Measurements from ENCODE around the gene SPAG17. TPM values are rescaled to one million over a fixed set of nuclear protein-coding genes. Genes with fewer than 3 reads are reported as not detected.

Gene SPAG17
- total and polyA plus RNA-seq, 4 donors: 11.7 to 35.5 (median 15.0) TPM

DNA sequence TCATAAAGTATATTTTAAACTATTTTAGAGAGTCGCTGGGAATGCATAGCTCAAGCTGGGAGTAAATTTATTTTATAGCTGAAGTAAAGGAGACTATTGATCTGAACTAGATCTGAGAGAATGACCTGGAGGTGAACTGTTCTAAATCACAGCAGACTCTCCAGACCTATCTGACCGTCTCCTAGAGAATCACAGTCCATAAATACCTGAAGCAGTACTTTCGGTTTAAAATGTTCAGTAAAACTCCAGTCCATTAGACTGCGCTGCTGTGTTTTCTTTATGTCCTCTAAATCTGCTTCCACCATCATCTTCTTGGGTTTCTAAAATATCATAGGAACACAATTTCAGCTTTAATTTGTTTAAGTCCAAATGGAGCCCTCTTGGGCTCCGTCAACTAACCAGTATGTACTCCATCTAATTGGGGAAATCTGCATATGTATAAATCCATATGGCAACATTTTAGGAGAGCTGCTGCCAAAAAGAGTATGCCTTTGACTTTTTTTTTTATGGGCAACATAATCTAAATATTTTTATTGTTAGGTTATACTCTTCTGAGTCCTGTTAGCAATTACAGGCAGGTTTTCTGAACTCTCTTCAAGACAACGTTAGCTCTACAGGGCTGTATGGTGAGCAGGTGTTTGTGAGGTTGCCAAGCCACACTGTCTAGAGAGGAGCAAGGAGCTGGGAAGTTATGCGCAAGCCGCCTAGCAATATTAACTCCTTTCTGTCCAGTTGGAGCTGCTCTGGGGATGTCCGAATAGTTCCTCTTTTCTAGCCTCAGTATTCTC, 111.2 kb downstream of the SPAG17 start:
- no peaks in the 10 kb centered on the region for H3K4me1 ChIP-seq (ENCODE audit: control insufficient read depth, insufficient read depth, low read length)
- peak overlapping the region; percentile 27 for H3K27ac ChIP-seq (ENCODE audit: low read depth, low read length)
- 37% methylated on average over 6 of the region's 9 CpGs for WGBS (ENCODE audit: insufficient coverage)
- peak in 2 of 6 donors; percentile 67 to 82 for DNase-seq (ENCODE audit: low read depth in 4 of 6, low spot score in 6 of 6)
- no peaks in the 10 kb centered on the region for H3K9me3 ChIP-seq (ENCODE audit: control insufficient read depth, insufficient read depth, low read length)
- H3K27me3 ChIP-seq (ENCODE audit: control insufficient read depth, insufficient read depth, low read length): no peaks in the 10 kb centered on the region
- H3K4me3 ChIP-seq (ENCODE audit: low read depth, low read length): no peak overlapping the region
- H3K36me3 ChIP-seq (ENCODE audit: control insufficient read depth, insufficient read depth, low read length): no peaks in the 10 kb centered on the region

DNA sequence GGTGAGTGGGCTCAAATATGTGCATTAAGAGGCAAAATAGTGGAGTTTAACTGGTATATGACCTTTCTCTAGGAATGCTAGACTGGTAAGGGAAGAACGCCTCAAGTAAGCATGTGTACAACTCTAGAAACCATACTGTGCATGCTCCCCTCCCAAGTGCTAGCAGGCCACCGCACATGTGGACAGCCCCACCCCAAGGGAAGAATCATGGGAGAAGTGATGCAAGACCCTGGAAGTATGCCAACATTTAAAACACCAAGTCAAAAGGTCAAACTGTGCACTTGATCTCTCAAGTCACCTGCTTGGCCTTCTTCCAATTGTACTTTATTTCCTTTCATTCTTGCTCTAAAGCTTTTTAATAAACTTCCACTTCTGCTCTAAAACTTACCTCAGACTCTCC, 135.0 kb downstream of the SPAG17 start:
- no peaks in the 10 kb centered on the region for H3K36me3 ChIP-seq (ENCODE audit: control insufficient read depth, insufficient read depth, low read length)
- no peaks in the 10 kb centered on the region for H3K27me3 ChIP-seq (ENCODE audit: control insufficient read depth, insufficient read depth, low read length)
- H3K4me3 ChIP-seq (ENCODE audit: low read depth, low read length): no peak overlapping the region
- H3K27ac ChIP-seq (ENCODE audit: low read depth, low read length): no peak overlapping the region
- H3K4me1 ChIP-seq (ENCODE audit: control insufficient read depth, insufficient read depth, low read length): no peaks in the 10 kb centered on the region
- DNase-seq (ENCODE audit: low read depth in 4 of 6, low spot score in 6 of 6): no peak
- no peaks in the 10 kb centered on the region for H3K9me3 ChIP-seq (ENCODE audit: control insufficient read depth, insufficient read depth, low read length)
- WGBS (ENCODE audit: insufficient coverage): 100% methylated on average over 1 of the region's 2 CpGs

DNA sequence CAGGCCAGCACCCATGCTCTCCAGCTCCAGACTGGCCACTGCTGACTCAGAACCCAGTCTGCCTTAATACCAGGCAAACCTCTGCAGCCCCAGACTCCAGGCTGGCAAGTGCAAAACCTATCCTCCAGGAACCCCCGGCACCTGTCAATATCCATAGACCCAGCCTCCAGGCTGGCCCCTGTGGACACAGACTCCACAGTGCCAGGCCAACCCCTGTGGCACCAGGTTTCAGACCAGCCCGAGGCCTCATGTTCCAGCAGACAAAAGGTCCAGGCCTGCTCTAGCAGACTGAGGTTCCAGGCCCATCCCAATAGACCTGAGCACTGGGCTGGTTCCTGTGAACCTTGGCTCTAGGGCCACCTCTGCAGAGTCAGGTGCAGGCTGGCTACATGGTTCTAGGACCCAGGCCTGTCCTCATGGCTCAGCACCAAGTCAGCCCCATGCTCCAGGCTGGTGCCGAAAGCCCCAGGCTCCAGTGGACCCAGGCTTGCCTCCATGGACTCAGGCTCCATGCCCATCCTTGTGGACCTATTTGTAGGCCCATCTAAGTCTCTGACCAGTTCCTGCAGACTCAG, 137.3 kb downstream of the SPAG17 start:
- Histone ChIP-seq H3K36me3 (ENCODE audit: control insufficient read depth, insufficient read depth, low read length) (no peaks in the 10 kb centered on the region), H3K27ac (ENCODE audit: low read depth, low read length) (no peak overlapping the region), H3K4me3 (ENCODE audit: low read depth, low read length) (no peak overlapping the region), H3K27me3 (ENCODE audit: control insufficient read depth, insufficient read depth, low read length) (no peaks in the 10 kb centered on the region), H3K4me1 (ENCODE audit: control insufficient read depth, insufficient read depth, low read length) (no peaks in the 10 kb centered on the region), H3K9me3 (ENCODE audit: control insufficient read depth, insufficient read depth, low read length) (no peaks in the 10 kb centered on the region)
- WGBS (ENCODE audit: insufficient coverage): 97% methylated on average over 3 of the region's 3 CpGs
- DNase-seq (ENCODE audit: low read depth in 4 of 6, low spot score in 6 of 6): no peak

DNA sequence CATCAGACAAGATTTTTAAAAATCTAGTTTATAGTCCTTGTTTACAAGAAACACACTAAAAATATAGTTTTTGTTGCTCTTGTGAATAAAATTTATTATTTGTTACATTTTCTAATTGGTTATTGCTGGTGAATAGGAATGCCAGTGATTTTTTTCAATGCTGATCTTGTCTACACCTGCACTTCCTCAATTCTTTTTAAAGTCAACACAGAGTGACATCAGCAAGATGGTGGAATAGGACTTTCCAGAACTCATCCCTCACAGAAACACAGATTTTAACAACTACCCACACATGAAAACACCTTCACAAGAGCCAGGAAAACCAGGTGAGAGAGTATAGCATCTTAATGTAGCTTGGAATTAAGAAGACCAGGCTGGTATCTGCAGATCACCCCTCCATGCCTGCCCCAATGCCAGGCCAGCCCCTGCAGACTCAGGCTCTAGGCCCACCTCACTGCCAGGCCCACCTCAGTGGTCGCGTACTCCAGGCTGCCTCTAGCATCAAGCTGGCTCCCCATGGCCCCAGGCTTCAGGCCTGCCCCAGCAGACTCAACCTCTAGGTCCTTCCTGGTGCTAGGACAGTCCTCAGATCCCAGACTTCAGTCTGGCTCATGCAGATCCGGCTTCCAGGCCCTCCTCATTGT, 137.9 kb downstream of the SPAG17 start:
- no peaks in the 10 kb centered on the region for H3K9me3 ChIP-seq (ENCODE audit: control insufficient read depth, insufficient read depth, low read length)
- DNase-seq (ENCODE audit: low read depth in 4 of 6, low spot score in 6 of 6): no peak
- no peaks in the 10 kb centered on the region for H3K36me3 ChIP-seq (ENCODE audit: control insufficient read depth, insufficient read depth, low read length)
- no peaks in the 10 kb centered on the region for H3K4me1 ChIP-seq (ENCODE audit: control insufficient read depth, insufficient read depth, low read length)
- H3K27me3 ChIP-seq (ENCODE audit: control insufficient read depth, insufficient read depth, low read length): no peaks in the 10 kb centered on the region
- no peak overlapping the region for H3K4me3 ChIP-seq (ENCODE audit: low read depth, low read length)
- WGBS (ENCODE audit: insufficient coverage): 92% methylated on average over 3 of the region's 3 CpGs
- no peak overlapping the region for H3K27ac ChIP-seq (ENCODE audit: low read depth, low read length)

DNA sequence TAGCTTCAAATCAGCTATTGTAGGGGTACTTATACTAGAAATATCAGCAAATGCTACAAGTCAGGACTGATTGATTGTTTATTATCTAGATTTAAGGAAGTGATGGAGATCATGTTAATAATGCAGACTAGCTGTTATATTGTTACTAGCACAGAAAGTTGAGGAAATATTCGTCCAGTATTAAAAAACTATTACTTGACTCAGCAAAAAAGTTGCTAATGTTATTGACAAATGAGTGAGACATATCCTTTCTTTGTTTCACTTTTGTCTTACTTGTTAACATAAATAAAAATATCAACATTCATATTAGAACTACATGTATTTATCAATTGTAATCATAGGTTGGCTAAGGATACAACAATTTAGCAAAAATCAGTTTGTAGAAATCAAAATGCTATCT, 141.4 kb downstream of the SPAG17 start:
- DNase-seq (ENCODE audit: low read depth in 4 of 6, low spot score in 6 of 6): no peak
- no peak overlapping the region for H3K27ac ChIP-seq (ENCODE audit: low read depth, low read length)
- H3K36me3 ChIP-seq (ENCODE audit: control insufficient read depth, insufficient read depth, low read length): no peaks in the 10 kb centered on the region
- H3K27me3 ChIP-seq (ENCODE audit: control insufficient read depth, insufficient read depth, low read length): no peaks in the 10 kb centered on the region
- H3K4me3 ChIP-seq (ENCODE audit: low read depth, low read length): no peak overlapping the region
- no CpG with 5 or more reads among the region's 1 CpG for WGBS (ENCODE audit: insufficient coverage)
- H3K9me3 ChIP-seq (ENCODE audit: control insufficient read depth, insufficient read depth, low read length): no peaks in the 10 kb centered on the region
- no peaks in the 10 kb centered on the region for H3K4me1 ChIP-seq (ENCODE audit: control insufficient read depth, insufficient read depth, low read length)

DNA sequence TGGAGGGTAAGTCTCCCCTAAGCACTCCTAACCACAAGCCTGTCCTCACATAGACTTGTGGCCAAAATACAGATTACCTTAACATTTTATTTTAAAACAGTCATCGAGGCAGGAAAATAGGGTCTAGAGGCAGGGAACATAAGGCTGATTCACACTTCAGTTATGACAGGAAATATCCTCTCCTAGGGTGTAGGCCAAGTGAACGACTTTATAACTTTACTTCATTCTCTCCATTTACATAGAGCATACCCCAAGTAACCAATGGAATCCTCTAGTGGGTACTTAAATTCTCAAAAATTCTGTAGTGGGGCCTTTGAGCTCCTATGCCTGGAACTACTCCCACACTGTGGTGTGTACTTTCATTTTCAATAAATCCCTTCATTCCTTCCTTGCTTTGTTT, 142.5 kb downstream of the SPAG17 start:
- no peak for DNase-seq (ENCODE audit: low read depth in 4 of 6, low spot score in 6 of 6)
- Histone ChIP-seq H3K27me3 (ENCODE audit: control insufficient read depth, insufficient read depth, low read length) (no peaks in the 10 kb centered on the region), H3K4me1 (ENCODE audit: control insufficient read depth, insufficient read depth, low read length) (no peaks in the 10 kb centered on the region), H3K27ac (ENCODE audit: low read depth, low read length) (no peak overlapping the region), H3K4me3 (ENCODE audit: low read depth, low read length) (no peak overlapping the region), H3K9me3 (ENCODE audit: control insufficient read depth, insufficient read depth, low read length) (no peaks in the 10 kb centered on the region), H3K36me3 (ENCODE audit: control insufficient read depth, insufficient read depth, low read length) (no peaks in the 10 kb centered on the region)
- 80% methylated on average over 1 of the region's 2 CpGs for WGBS (ENCODE audit: insufficient coverage)

DNA sequence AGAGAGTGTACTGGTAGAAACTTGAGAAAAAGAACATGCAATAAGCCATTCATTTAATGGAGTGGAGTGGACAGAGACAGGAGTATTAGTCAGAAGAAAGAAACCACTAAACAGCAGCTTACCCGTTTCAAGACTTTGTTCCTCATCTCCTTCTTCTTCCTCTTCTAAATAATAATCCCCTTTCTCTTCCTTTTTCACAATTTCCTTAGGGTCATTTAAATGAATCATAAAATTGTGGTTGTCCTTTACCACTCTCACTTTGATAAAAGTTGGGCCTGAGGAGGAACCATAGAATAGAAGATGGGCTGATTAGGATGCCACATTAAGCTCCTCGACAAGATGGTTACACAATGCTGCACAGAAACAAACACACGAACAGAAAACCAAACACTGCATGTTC, 145.9 kb downstream of the SPAG17 start:
- no peaks in the 10 kb centered on the region for H3K27me3 ChIP-seq (ENCODE audit: control insufficient read depth, insufficient read depth, low read length)
- no peak overlapping the region for H3K27ac ChIP-seq (ENCODE audit: low read depth, low read length)
- no CpG with 5 or more reads among the region's 3 CpGs for WGBS (ENCODE audit: insufficient coverage)
- DNase-seq (ENCODE audit: low read depth in 4 of 6, low spot score in 6 of 6): no peak
- no peak overlapping the region for H3K4me3 ChIP-seq (ENCODE audit: low read depth, low read length)
- H3K9me3 ChIP-seq (ENCODE audit: control insufficient read depth, insufficient read depth, low read length): no peaks in the 10 kb centered on the region
- H3K4me1 ChIP-seq (ENCODE audit: control insufficient read depth, insufficient read depth, low read length): no peaks in the 10 kb centered on the region
- no peaks in the 10 kb centered on the region for H3K36me3 ChIP-seq (ENCODE audit: control insufficient read depth, insufficient read depth, low read length)

DNA sequence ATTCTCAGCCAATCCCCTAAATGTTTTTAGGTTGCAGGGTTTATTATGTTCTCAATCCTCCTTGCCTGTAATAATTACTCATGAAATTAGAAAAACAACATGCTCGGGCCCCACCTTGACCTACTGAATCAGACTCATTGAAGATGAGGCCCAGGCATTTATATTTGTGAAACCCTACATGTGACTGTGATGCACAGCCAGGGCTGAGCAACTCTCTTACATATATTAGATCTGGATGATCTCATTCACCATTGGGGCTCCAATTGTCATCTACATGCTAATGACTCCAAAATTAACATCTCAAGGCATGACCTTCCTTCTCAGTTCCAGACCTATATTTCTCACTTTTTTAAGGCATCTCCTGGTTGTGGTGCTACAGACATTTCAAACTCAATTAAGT, 152.1 kb downstream of the SPAG17 start:
- H3K27me3 ChIP-seq (ENCODE audit: control insufficient read depth, insufficient read depth, low read length): no peaks in the 10 kb centered on the region
- no peak overlapping the region for H3K27ac ChIP-seq (ENCODE audit: low read depth, low read length)
- H3K9me3 ChIP-seq (ENCODE audit: control insufficient read depth, insufficient read depth, low read length): no peaks in the 10 kb centered on the region
- H3K36me3 ChIP-seq (ENCODE audit: control insufficient read depth, insufficient read depth, low read length): no peaks in the 10 kb centered on the region
- no peak overlapping the region for H3K4me3 ChIP-seq (ENCODE audit: low read depth, low read length)
- no peaks in the 10 kb centered on the region for H3K4me1 ChIP-seq (ENCODE audit: control insufficient read depth, insufficient read depth, low read length)
- no peak for DNase-seq (ENCODE audit: low read depth in 4 of 6, low spot score in 6 of 6)
- no CpG with 5 or more reads among the region's 1 CpG for WGBS (ENCODE audit: insufficient coverage)

DNA sequence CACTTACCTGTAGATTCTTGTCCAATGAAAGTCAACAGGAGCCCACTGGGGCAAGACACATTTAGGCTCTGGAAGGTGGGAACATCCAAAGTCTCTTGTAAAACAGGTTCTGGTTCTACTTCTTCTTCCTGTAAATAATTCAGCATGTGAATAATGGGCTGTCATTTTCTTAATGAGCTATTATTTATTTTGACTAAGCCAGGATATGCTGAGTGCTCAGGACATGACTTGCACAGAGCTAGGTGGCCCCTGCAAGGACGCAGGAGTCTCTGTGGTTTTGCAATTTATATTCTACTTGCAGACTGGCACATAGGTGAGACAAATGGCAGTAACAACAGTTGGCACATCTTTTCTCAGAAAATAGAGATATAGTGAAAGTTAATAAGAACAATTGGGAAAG, 156.8 kb downstream of the SPAG17 start:
- 82% methylated on average over 1 of the region's 1 CpG for WGBS (ENCODE audit: insufficient coverage)
- Histone ChIP-seq H3K27ac (ENCODE audit: low read depth, low read length) (no peak overlapping the region), H3K4me3 (ENCODE audit: low read depth, low read length) (no peak overlapping the region), H3K4me1 (ENCODE audit: control insufficient read depth, insufficient read depth, low read length) (no peaks in the 10 kb centered on the region), H3K9me3 (ENCODE audit: control insufficient read depth, insufficient read depth, low read length) (no peaks in the 10 kb centered on the region), H3K27me3 (ENCODE audit: control insufficient read depth, insufficient read depth, low read length) (no peaks in the 10 kb centered on the region), H3K36me3 (ENCODE audit: control insufficient read depth, insufficient read depth, low read length) (no peaks in the 10 kb centered on the region)
- no peak for DNase-seq (ENCODE audit: low read depth in 4 of 6, low spot score in 6 of 6)

DNA sequence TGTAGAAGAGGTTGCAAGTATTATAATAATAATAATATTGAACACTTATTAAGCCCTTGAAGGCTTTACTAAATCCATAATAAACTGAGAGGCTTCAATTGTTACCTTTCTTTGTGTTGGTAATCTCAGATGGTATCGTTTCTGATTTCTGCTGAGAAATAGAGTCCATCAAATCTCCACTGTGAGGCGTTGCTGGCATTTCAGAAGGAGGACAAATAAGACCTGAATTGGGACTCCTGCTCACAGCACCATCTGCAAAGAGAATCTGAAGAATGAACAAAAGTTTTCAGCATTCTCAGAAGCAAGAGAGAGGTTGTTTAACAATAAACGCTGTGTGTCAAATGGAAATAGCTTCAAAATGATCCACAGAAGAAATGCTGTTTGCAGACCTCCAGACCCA, 161.8 kb downstream of the SPAG17 start:
- 88% methylated on average over 1 of the region's 3 CpGs for WGBS (ENCODE audit: insufficient coverage)

More for the DNA sequence above, 161.8 kb downstream of the SPAG17 start:
- Histone ChIP-seq H3K27ac (ENCODE audit: low read depth, low read length) (no peak overlapping the region), H3K4me1 (ENCODE audit: control insufficient read depth, insufficient read depth, low read length) (no peaks in the 10 kb centered on the region), H3K36me3 (ENCODE audit: control insufficient read depth, insufficient read depth, low read length) (no peaks in the 10 kb centered on the region), H3K9me3 (ENCODE audit: control insufficient read depth, insufficient read depth, low read length) (no peaks in the 10 kb centered on the region), H3K27me3 (ENCODE audit: control insufficient read depth, insufficient read depth, low read length) (no peaks in the 10 kb centered on the region), H3K4me3 (ENCODE audit: low read depth, low read length) (no peak overlapping the region)
- DNase-seq (ENCODE audit: low read depth in 4 of 6, low spot score in 6 of 6): no peak

Data from spinal cord (tissue), 10 donors.